Activated CD8-positive, alpha-beta T cell treated with anti-CD3 and anti-CD28 coated beads for 36 hours (primary cell): ENCODE data around the gene KSR2. TPM values are rescaled to one million over a fixed set of nuclear protein-coding genes. Genes with fewer than 3 reads are reported as not detected.

Experiments used
- ATAC-seq: fragments of 200-7000 bp; cut with Tn5 transposase; one replicate; pipeline ENCODE4 v1.10.0; 2021; ENCODE audit warnings: mild to moderate bottlenecking, moderate library complexity
- CTCF ChIA-PET: fragments of 350-600 bp; sonication (Branson Sonifier 250); formaldehyde crosslinking; loops from one replicate; lab custom pipeline; 2021; ENCODE audit warnings: antibody characterized with exemption; lab: Charles Lee
- POLR2A ChIA-PET: fragments of 350-600 bp; sonication (Branson Sonifier 250); formaldehyde crosslinking; loops from one replicate; lab custom pipeline; 2021; ENCODE audit warnings: antibody characterized with exemption; lab: Charles Lee
- DNase-seq: peaks from one replicate; pipeline ENCODE4 v3.0.0-alpha.2; 2020
- H3K27ac Mint-ChIP-seq: one replicate; pipeline ENCODE4 v1.8.0; 2021; ENCODE audit warnings: mild to moderate bottlenecking, mixed read lengths
- H3K27me3 Mint-ChIP-seq: one replicate; pipeline ENCODE4 v1.8.0; 2021; ENCODE audit warnings: mixed read lengths
- H3K36me3 Mint-ChIP-seq: one replicate; pipeline ENCODE4 v1.8.0; 2021; ENCODE audit warnings: low read depth, mixed read lengths
- H3K4me1 Mint-ChIP-seq: one replicate; pipeline ENCODE4 v1.8.0; 2021; ENCODE audit warnings: low read depth, mixed read lengths
- H3K4me3 Mint-ChIP-seq: one replicate; pipeline ENCODE4 v1.8.0; 2021; ENCODE audit warnings: mild to moderate bottlenecking, moderate library complexity, mixed read lengths
- H3K9me3 Mint-ChIP-seq: one replicate; pipeline ENCODE4 v1.8.0; 2021; ENCODE audit warnings: mixed read lengths
- CTCF ChIP-seq: fragments of 200-600 bp; IDR thresholded peaks from one replicate; pipeline ENCODE4 v1.8.0; 2022; ENCODE audit warnings: antibody characterized with exemption, mild to moderate bottlenecking
- intact Hi-C: fragments of 100-400 bp; cut with micrococcal nuclease; formaldehyde crosslinking; loops from one replicate; pipeline ENCODE4 v1.10.0; 2022
- total RNA-seq, 2 experiments: library from RNA; stranded (reverse); gene quantifications; one replicate each; pipeline ENCODE4 v1.2.3, GENCODE V29; 2021

The KSR2 gene
- total RNA-seq, 2 experiments from 2014 or later: 0.02 TPM; not detected in 1

DNA sequence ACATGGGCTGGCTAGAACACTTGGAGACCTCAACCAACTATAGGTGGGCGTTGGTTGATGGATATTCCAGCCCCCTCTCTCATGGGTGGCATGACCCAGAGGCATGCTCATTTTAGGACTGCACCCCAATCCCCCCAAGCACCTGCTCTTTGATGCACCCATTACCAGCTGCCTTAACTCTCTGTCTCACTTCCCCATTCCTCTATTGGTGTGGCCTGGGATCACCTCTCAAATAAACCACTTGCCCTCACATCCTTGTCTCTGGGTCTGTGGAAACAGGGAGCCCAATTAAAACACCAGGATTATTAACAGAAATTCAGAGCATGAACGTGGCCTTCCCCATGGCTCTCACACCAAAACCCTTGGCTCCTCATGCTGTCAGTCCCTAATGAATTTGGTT is 405.1 kb downstream of the KSR2 start:
- Mint-ChIP-seq H3K27me3 (no peaks in the 10 kb centered on the region), H3K27ac (no peak overlapping the region), H3K36me3 (no peaks in the 10 kb centered on the region), H3K4me3 (no peak overlapping the region), H3K4me1 (no peaks in the 10 kb centered on the region), H3K9me3 (no peaks in the 10 kb centered on the region)
- DNase-seq (no peak), ATAC-seq (no peak)
- POLR2A ChIA-PET: no interaction called here
- CTCF ChIA-PET: no interaction called here
- no peak for TF ChIP-seq CTCF
- intact Hi-C loops: no loop called here

DNA sequence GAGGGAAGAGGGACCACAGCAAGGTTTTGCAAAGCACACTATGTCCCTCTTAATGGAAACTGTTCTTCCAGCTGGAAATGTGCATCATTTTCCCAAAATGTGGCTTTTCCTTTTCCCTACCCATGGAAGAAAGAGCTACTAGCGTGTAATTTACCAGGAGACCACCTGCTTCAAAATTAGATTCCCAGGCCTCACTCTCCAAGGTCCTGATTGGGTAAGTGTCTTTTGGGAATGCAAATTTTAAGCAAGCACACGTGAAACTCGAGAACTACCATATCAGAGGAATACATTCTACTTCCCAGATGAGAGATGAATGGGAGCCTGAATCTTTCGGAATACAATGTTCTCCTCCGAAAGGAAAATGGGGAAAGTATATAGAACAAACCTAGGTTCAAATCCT is 405.8 kb downstream of the KSR2 start:
- ChIA-PET CTCF (no interaction called here), POLR2A (no interaction called here)
- intact Hi-C loops: no loop called here
- H3K4me3 Mint-ChIP-seq: no peak overlapping the region
- H3K9me3 Mint-ChIP-seq: no peaks in the 10 kb centered on the region
- TF ChIP-seq CTCF: no peak
- no peak for DNase-seq
- no peak for ATAC-seq
- H3K4me1 Mint-ChIP-seq: no peaks in the 10 kb centered on the region
- no peaks in the 10 kb centered on the region for H3K27me3 Mint-ChIP-seq
- no peaks in the 10 kb centered on the region for H3K36me3 Mint-ChIP-seq
- H3K27ac Mint-ChIP-seq: no peak overlapping the region

DNA sequence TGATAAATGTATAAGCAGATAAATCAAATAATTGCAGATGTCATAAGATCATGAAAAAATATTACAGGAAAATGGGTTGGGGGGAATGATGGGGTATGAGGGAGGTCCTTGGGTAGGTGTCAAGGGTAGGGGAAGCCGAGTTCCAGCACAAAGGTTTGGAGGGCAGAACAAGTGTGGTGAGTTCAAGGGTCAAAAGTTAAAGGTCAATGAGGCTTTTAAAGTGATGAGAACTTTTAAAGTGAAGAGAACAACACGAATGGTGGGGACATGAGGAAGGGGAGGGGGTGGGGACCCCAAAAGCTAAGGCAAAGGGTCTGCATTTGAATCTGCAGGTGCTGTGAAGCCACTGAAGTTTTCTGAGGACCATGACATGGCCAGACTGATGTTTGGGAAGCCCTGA is 406.8 kb downstream of the KSR2 start:
- no peaks in the 10 kb centered on the region for H3K4me1 Mint-ChIP-seq
- TF ChIP-seq CTCF: no peak
- H3K27me3 Mint-ChIP-seq: no peaks in the 10 kb centered on the region
- no peak overlapping the region for H3K4me3 Mint-ChIP-seq
- ChIA-PET POLR2A (no interaction called here), CTCF (no interaction called here)
- intact Hi-C loops: no loop called here
- DNase-seq (no peak), ATAC-seq (no peak)
- H3K36me3 Mint-ChIP-seq: no peaks in the 10 kb centered on the region
- no peak overlapping the region for H3K27ac Mint-ChIP-seq
- H3K9me3 Mint-ChIP-seq: no peaks in the 10 kb centered on the region

- DNase-seq (no peak), ATAC-seq (no peak)
- no peaks in the 10 kb centered on the region for H3K4me1 Mint-ChIP-seq
- H3K27me3 Mint-ChIP-seq: no peaks in the 10 kb centered on the region
- CTCF ChIA-PET: no interaction called here
- H3K4me3 Mint-ChIP-seq: no peak overlapping the region
- POLR2A ChIA-PET: interaction anchor here (0.6 kb wide), 1 partner anchor 25 kb away, joined by 3 read pairs; no protein-coding TSS in a partner anchor
- TF ChIP-seq CTCF: no peak
- no peaks in the 10 kb centered on the region for H3K36me3 Mint-ChIP-seq
- H3K27ac Mint-ChIP-seq: no peak overlapping the region
- intact Hi-C loops: no loop called here
- no peaks in the 10 kb centered on the region for H3K9me3 Mint-ChIP-seq
Observed at GRCh38 chr12:117559978-117560377, 408.8 kb downstream of the KSR2 start.

DNA sequence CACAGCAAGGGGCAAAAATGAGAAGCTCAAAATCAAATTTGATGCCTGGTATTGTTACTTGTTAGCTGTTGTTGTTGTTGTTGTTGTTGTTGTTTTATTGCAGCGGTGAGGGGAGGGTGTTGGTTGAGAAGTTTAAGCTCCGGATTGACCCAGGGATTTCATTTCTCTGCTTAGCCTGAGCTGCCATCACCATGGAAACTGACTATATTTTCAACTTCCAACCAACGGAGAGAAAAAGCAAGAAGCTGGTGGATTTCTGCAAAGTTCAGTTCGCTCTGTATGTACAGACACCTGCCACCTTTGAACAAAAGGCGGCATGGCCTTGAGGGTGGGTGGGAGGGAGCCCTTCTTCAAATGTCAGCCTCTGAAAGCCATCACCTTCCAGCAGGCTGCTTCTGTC is 412.9 kb downstream of the KSR2 start:
- intact Hi-C loops: no loop called here
- no peak for ATAC-seq
- CTCF ChIA-PET: interaction anchor here (1.2 kb wide), 1 partner anchor 294 kb away, joined by 3 read pairs; no protein-coding TSS in a partner anchor

More for the DNA sequence above, 412.9 kb downstream of the KSR2 start:
- POLR2A ChIA-PET: no interaction called here
- DNase-seq: no peak
- no peaks in the 10 kb centered on the region for H3K4me1 Mint-ChIP-seq
- H3K27ac Mint-ChIP-seq: no peak overlapping the region
- no peaks in the 10 kb centered on the region for H3K27me3 Mint-ChIP-seq
- H3K36me3 Mint-ChIP-seq: no peaks in the 10 kb centered on the region
- H3K9me3 Mint-ChIP-seq: peaks cover 4% of the 10 kb centered on the region
- TF ChIP-seq CTCF: no peak
- no peak overlapping the region for H3K4me3 Mint-ChIP-seq
